GM23338 (cell line): ENCODE data around the gene HS1BP3. TPM values are rescaled to one million over a fixed set of nuclear protein-coding genes. Genes with fewer than 3 reads are reported as not detected.

Experiments used
- ATAC-seq: fragments of 200-7000 bp; cut with Tn5 transposase; 3 replicates; pipeline ENCODE4 v1.9.1; 2020
- DNase-seq: peaks from one replicate; pipeline ENCODE4 v3.0.0-alpha.2; 2015; ENCODE audit warnings: low spot score
- H2AFZ ChIP-seq: fragments of 200-600 bp; sonication (generic); 2 replicates; pipeline ENCODE4 v1.8.0; 2016; ENCODE audit warnings: antibody characterized with exemption, mild to moderate bottlenecking, moderate library complexity
- H3F3A ChIP-seq: fragments of 200-600 bp; sonication (generic); replicated peaks from 2 replicates; pipeline ENCODE4 v1.8.0; 2017; ENCODE audit warnings: antibody characterized with exemption, mixed run types, low read depth
- H3K27ac ChIP-seq: fragments of 200-600 bp; sonication (generic); 2 replicates; pipeline ENCODE4 v1.6.1; 2016; ENCODE audit warnings: low read depth
- H3K27me3 ChIP-seq: fragments of 200-600 bp; sonication (generic); 2 replicates; pipeline ENCODE4 v1.8.0; 2016; ENCODE audit warnings: mild to moderate bottlenecking, mixed run types, moderate library complexity; ENCODE audit not compliant: insufficient read depth
- H3K36me3 ChIP-seq: fragments of 200-600 bp; sonication (generic); 2 replicates; pipeline ENCODE4 v1.8.0; 2016; ENCODE audit warnings: mild to moderate bottlenecking; ENCODE audit not compliant: insufficient read depth
- H3K4me1 ChIP-seq: fragments of 200-600 bp; sonication (generic); 2 replicates; pipeline ENCODE4 v1.8.0; 2016; ENCODE audit warnings: mild to moderate bottlenecking, moderate library complexity; ENCODE audit not compliant: insufficient read depth
- H3K4me2 ChIP-seq: fragments of 200-600 bp; sonication (generic); 2 replicates; pipeline ENCODE4 v1.7.1; 2017; ENCODE audit warnings: mixed run types
- H3K4me3 ChIP-seq: fragments of 200-600 bp; sonication (generic); 2 replicates; pipeline ENCODE4 v1.6.1; 2016; ENCODE audit warnings: mixed run types
- H3K79me2 ChIP-seq: fragments of 200-600 bp; sonication (generic); replicated peaks from 2 replicates; pipeline ENCODE4 v1.8.0; 2017; ENCODE audit warnings: mild to moderate bottlenecking; ENCODE audit not compliant: insufficient read depth
- H3K9me2 ChIP-seq: fragments of 200-600 bp; sonication (generic); 2 replicates; pipeline ENCODE4 v1.8.0; 2017; ENCODE audit not compliant: insufficient read depth
- H4K20me1 ChIP-seq: fragments of 200-600 bp; sonication (generic); replicated peaks from 2 replicates; pipeline ENCODE4 v1.8.0; 2017; ENCODE audit warnings: mild to moderate bottlenecking; ENCODE audit not compliant: insufficient read depth
- H3K27ac Mint-ChIP-seq: 2 replicates; pipeline ENCODE4 v1.8.0; 2020; ENCODE audit warnings: inconsistent platforms, mild to moderate bottlenecking, moderate library complexity, mixed read lengths
- H3K27me3 Mint-ChIP-seq: 3 replicates; pipeline ENCODE4 v1.8.0; 2022; ENCODE audit warnings: low read depth, mild to moderate bottlenecking, moderate library complexity, mixed read lengths, inconsistent platforms; ENCODE audit not compliant: insufficient read depth, poor library complexity
- H3K36me3 Mint-ChIP-seq: 3 replicates; pipeline ENCODE4 v1.8.0; 2021; ENCODE audit warnings: low read depth, mild to moderate bottlenecking, inconsistent platforms, moderate library complexity, mixed read lengths
- H3K4me1 Mint-ChIP-seq: 3 replicates; pipeline ENCODE4 v1.8.0; 2020; ENCODE audit warnings: mild to moderate bottlenecking, inconsistent platforms, mixed read lengths
- H3K4me3 Mint-ChIP-seq: 3 replicates; pipeline ENCODE4 v1.8.0; 2021; ENCODE audit warnings: moderate library complexity, mild to moderate bottlenecking, inconsistent platforms, mixed read lengths
- H3K9me3 Mint-ChIP-seq: 3 replicates; pipeline ENCODE4 v1.8.0; 2020; ENCODE audit warnings: moderate library complexity, mild to moderate bottlenecking, inconsistent platforms, mixed read lengths
- CREB1 ChIP-seq: fragments of 250-450 bp; sonication (Bioruptor Pico); IDR thresholded peaks from 2 replicates; pipeline ENCODE4 v1.5.0; 2020; ENCODE audit warnings: low read depth, mild to moderate bottlenecking, moderate library complexity
- CTCF ChIP-seq, 2 experiments: fragments of 200-600 bp in 1 of 2; sonication (generic) in 1 of 2; conservative IDR thresholded peaks; 2 replicates each; pipeline versions ENCODE4 v1.5.1 to v1.6.1; 2016 to 2017; ENCODE audit warnings: antibody characterized with exemption in 2 of 2, low read depth in 2 of 2, mild to moderate bottlenecking in 2 of 2, moderate library complexity in 1 of 2
- ETS1 ChIP-seq: IDR thresholded peaks from 2 replicates; pipeline ENCODE4 v1.6.1; 2016; ENCODE audit warnings: antibody characterized with exemption
- EZH2 ChIP-seq: fragments of 200-600 bp; sonication (generic); IDR thresholded peaks from one replicate; pipeline ENCODE4 v1.8.0; 2017; ENCODE audit warnings: antibody characterized with exemption, mild to moderate bottlenecking, low read depth; ENCODE audit not compliant: unreplicated experiment
- EZH2phosphoT487 ChIP-seq: fragments of 200-600 bp; sonication (generic); IDR thresholded peaks from one replicate; pipeline ENCODE4 v1.8.1; 2018; ENCODE audit warnings: antibody characterized with exemption; ENCODE audit not compliant: unreplicated experiment
- JUNB ChIP-seq: IDR thresholded peaks from one replicate; pipeline ENCODE4 v1.6.1; 2016; ENCODE audit warnings: antibody characterized with exemption; ENCODE audit not compliant: unreplicated experiment
- NANOG ChIP-seq: IDR thresholded peaks from 2 replicates; pipeline ENCODE4 v1.6.1; 2016; ENCODE audit warnings: antibody characterized with exemption, borderline replicate concordance
- POLR2AphosphoS5 ChIP-seq: IDR thresholded peaks from 2 replicates; pipeline ENCODE4 v1.6.1; 2016; ENCODE audit warnings: antibody characterized with exemption, low read depth
- REST ChIP-seq: IDR thresholded peaks from one replicate; pipeline ENCODE4 v1.6.1; 2018; ENCODE audit warnings: antibody characterized with exemption; ENCODE audit not compliant: unreplicated experiment
- STAT1 ChIP-seq: IDR thresholded peaks from one replicate; pipeline ENCODE4 v1.6.1; 2016; ENCODE audit warnings: antibody characterized with exemption; ENCODE audit not compliant: unreplicated experiment
- ZNF114 ChIP-seq: fragments of 250-450 bp; sonication (Bioruptor Pico); IDR thresholded peaks from 2 replicates; pipeline ENCODE4 v1.5.0; 2020; ENCODE audit warnings: mild to moderate bottlenecking, moderate library complexity
- ZNF331 ChIP-seq: fragments of 250-450 bp; sonication (Bioruptor Pico); IDR thresholded peaks from 2 replicates; pipeline ENCODE4 v1.5.0; 2020; ENCODE audit warnings: low read depth, mild to moderate bottlenecking, moderate library complexity
- polyA plus RNA-seq: library from polyadenylated mRNA; unstranded; fragments of >200 nt; fragmentation: Nextera tagmentation; extraction: Ambion mirVana; gene quantifications from 2 replicates; pipeline ENCODE4 v1.2.1, GENCODE V29; 2016
- total RNA-seq: library from RNA; depleted of rRNA; stranded (reverse); fragments of >200 nt; shearing (Covaris generic); gene quantifications from 2 replicates; pipeline ENCODE4 v1.2.3, GENCODE V29; 2014
- TF ChIP-seq, protein P1 (sequence below): fragments of 250-450 bp; sonication (Bioruptor Pico); IDR thresholded peaks from 2 replicates; pipeline ENCODE4 v1.5.0; 2020; ENCODE audit warnings: mild to moderate bottlenecking, moderate library complexity

The HS1BP3 gene
- total and polyA plus RNA-seq, 2 experiments from 2014 or later = 7.2 to 15.0 TPM

- H3F3A ChIP-seq = no peaks in the 10 kb centered on the region
- TF ChIP-seq JUNB = no peak
- no peak for TF ChIP-seq ZNF331 (CRISPR knock-in tag)
- no peak for TF ChIP-seq POLR2AphosphoS5
- TF ChIP-seq CREB1 (CRISPR knock-in tag) = no peak
- no peak for TF ChIP-seq NANOG
- no peak for TF ChIP-seq ETS1
- no peak for TF ChIP-seq REST
- TF ChIP-seq ZNF114 (CRISPR knock-in tag) = no peak
- no peak for TF ChIP-seq CTCF (conservative IDR thresholded peaks at IDR 0.05; ENCODE audit: low read depth in 2 of 2)
- no peak for TF ChIP-seq EZH2phosphoT487
- TF ChIP-seq, protein P1, sequence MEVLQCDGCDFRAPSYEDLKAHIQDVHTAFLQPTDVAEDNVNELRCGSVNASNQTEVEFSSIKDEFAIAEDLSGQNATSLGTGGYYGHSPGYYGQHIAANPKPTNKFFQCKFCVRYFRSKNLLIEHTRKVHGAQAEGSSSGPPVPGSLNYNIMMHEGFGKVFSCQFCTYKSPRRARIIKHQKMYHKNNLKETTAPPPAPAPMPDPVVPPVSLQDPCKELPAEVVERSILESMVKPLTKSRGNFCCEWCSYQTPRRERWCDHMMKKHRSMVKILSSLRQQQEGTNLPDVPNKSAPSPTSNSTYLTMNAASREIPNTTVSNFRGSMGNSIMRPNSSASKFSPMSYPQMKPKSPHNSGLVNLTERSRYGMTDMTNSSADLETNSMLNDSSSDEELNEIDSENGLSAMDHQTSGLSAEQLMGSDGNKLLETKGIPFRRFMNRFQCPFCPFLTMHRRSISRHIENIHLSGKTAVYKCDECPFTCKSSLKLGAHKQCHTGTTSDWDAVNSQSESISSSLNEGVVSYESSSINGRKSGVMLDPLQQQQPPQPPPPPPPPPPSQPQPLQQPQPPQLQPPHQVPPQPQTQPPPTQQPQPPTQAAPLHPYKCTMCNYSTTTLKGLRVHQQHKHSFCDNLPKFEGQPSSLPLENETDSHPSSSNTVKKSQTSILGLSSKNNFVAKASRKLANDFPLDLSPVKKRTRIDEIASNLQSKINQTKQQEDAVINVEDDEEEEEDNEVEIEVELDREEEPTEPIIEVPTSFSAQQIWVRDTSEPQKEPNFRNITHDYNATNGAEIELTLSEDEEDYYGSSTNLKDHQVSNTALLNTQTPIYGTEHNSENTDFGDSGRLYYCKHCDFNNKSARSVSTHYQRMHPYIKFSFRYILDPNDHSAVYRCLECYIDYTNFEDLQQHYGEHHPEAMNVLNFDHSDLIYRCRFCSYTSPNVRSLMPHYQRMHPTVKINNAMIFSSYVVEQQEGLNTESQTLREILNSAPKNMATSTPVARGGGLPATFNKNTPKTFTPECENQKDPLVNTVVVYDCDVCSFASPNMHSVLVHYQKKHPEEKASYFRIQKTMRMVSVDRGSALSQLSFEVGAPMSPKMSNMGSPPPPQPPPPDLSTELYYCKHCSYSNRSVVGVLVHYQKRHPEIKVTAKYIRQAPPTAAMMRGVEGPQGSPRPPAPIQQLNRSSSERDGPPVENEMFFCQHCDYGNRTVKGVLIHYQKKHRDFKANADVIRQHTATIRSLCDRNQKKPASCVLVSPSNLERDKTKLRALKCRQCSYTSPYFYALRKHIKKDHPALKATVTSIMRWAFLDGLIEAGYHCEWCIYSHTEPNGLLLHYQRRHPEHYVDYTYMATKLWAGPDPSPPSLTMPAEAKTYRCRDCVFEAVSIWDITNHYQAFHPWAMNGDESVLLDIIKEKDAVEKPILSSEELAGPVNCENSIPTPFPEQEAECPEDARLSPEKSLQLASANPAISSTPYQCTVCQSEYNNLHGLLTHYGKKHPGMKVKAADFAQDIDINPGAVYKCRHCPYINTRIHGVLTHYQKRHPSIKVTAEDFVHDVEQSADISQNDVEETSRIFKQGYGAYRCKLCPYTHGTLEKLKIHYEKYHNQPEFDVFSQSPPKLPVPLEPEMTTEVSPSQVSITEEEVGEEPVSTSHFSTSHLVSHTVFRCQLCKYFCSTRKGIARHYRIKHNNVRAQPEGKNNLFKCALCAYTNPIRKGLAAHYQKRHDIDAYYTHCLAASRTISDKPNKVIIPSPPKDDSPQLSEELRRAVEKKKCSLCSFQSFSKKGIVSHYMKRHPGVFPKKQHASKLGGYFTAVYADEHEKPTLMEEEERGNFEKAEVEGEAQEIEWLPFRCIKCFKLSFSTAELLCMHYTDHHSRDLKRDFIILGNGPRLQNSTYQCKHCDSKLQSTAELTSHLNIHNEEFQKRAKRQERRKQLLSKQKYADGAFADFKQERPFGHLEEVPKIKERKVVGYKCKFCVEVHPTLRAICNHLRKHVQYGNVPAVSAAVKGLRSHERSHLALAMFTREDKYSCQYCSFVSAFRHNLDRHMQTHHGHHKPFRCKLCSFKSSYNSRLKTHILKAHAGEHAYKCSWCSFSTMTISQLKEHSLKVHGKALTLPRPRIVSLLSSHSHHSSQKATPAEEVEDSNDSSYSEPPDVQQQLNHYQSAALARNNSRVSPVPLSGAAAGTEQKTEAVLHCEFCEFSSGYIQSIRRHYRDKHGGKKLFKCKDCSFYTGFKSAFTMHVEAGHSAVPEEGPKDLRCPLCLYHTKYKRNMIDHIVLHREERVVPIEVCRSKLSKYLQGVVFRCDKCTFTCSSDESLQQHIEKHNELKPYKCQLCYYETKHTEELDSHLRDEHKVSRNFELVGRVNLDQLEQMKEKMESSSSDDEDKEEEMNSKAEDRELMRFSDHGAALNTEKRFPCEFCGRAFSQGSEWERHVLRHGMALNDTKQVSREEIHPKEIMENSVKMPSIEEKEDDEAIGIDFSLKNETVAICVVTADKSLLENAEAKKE (CRISPR knock-in tag) = no peak
- no peak for TF ChIP-seq EZH2
- TF ChIP-seq STAT1 = no peak
- Mint-ChIP-seq H3K27ac (no peak overlapping the region), H3K4me1 (peaks cover 3% of the 10 kb centered on the region), H3K4me3 (no peak overlapping the region), H3K36me3 (no peaks in the 10 kb centered on the region), H3K9me3 (peaks cover 8% of the 10 kb centered on the region), H3K27me3 (peaks cover 5% of the 10 kb centered on the region)
- H3K79me2 ChIP-seq = no peaks in the 10 kb centered on the region
- no peak overlapping the region for H3K4me3 ChIP-seq
- ATAC-seq (no peak), DNase-seq (no peak)
- H3K27ac ChIP-seq = no peak overlapping the region
- no peaks in the 10 kb centered on the region for H3K36me3 ChIP-seq
- no peaks in the 10 kb centered on the region for H3K27me3 ChIP-seq
- no peaks in the 10 kb centered on the region for H4K20me1 ChIP-seq
- no peak overlapping the region for H2AFZ ChIP-seq
- no peaks in the 10 kb centered on the region for H3K4me1 ChIP-seq
- H3K9me2 ChIP-seq = no peaks in the 10 kb centered on the region
- no peak overlapping the region for H3K4me2 ChIP-seq
These were observed 42.1 kb downstream of the HS1BP3 start for GRCh38 chr2:20608666-20609348.
